Right renal cortex interstitium (tissue), 3 donors: Measurements from ENCODE around the gene NFYA. TPM values are rescaled to one million over a fixed set of nuclear protein-coding genes. Genes with fewer than 3 reads are reported as not detected.
"Not testable (repeated sequence)": the region's sequence is repeated elsewhere in the genome, so short reads cannot be mapped to it uniquely, and the experiment has no call there.

Experiments used
- DNase-seq, 3 donors: peaks; one replicate each; pipeline ENCODE4 v3.0.0-alpha.2; 2013; ENCODE audit warnings: low read depth in 3 of 3, low spot score in 2 of 3
- polyA plus RNA-seq, 3 donors: library from polyadenylated mRNA; unstranded; fragments of 120-200 nt; gene quantifications; one replicate each; pipeline ENCODE4 v1.2.1, GENCODE V29; 2013; ENCODE audit not compliant: insufficient read length in 3 of 3

Gene NFYA
- polyA plus RNA-seq, 3 donors, result 52.5 to 55.6 (median 53.6) TPM

DNA sequence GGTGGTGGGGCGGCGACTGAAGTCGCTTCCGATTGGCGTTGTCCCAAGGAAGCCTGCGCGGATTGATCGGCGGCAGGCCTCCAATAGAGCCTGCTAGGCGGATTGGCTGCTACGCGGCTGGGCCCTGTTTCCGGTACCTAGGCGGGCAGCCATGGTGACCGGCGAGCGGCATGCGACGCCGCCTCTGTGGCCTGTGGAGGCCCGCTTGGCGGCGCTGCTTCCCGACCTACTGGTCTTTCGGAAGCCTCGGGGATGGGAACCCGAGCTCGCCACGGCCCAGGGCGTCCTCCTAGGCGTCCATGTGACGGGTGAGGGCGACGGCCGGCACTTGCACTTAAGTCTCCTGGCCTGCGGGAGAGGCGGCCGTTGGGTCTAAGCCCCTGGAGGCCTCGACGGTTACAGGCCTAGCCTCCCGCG, 28.1 kb downstream of the NFYA start:
- DNase-seq, result no peak

- no peak for DNase-seq
Observed at GRCh38 chr6:41103847-41104246, 31.1 kb downstream of the NFYA start.

DNA sequence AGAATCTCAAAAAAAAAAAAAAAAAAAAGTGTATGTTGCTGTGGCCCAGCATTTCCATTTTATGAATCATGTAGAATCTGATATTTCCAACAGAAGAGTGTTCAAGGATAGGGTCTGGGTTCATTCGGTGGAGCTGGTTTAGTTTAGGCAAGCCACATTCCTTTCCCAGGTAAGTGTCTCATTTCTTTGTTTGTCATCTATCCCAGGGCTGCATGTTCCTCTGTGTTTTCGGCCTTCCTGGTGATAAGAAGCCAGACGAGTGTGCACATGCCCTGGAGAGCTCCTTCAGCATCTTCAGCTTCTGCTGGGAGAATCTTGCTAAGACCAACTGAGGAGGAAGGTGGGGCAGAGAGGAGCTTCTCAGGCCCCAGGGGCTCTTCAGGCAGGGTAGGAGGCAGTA, 38.2 kb downstream of the NFYA start:
- no peak for DNase-seq

- DNase-seq, result not testable (repeated sequence)
Observed at GRCh38 chr6:41115027-41115426, 42.3 kb downstream of the NFYA start.

DNA sequence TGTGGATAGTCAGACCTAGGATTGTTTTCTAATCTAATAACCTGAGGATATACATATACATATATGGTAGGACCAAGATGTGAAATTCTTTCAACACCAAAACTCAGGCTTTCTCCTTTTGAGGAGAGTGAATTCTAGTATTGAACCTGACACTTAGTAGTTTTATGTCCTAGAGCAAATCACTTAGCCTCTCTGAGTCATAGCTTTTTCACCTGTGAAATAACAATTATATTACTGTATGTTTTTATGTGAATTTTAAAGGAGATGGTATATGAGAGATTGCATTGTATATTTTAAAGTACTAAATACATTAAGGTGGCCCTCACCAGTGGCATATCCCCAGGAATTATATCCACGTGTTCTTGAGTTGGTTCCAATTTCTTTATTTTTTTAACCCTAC, 46.7 kb downstream of the NFYA start:
- no peak for DNase-seq

DNA sequence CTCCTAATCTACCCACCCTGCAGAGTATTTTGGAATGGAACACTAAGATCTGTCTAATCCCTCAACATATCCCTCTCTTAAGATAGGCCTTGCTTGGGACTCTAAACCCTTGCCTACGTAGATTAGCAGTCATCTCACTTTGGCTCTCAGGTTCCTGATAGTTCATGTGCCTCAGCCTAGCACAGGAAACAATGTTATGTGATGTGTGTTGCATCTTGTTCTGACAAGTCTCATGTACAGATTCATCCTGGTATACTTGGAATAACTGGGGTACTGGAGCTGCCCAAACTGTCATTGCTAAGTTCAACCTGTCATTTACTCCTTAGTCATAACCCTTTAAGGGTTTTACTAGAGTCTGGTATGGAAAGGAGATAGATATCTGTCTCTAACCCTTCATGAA, 47.3 kb downstream of the NFYA start:
- DNase-seq, result no peak

DNA sequence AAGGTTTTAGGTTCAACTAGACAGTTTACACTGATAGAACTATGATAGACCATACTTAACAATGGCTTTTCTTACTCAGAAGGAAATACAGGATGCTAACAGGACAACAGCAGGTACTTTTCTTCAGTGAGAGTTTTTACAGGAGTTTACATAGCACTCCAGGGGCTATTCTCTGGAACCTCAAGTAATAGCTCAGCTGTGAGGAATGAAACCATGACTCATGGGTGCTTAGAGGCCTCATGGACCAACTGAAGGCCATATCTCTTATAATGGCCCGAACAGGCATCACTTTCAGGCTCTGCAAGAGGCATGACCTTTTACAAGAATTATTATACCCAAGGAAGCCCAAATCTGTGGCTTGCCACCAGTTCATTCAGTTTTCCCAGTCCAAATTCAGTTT, 49.6 kb downstream of the NFYA start:
- no peak for DNase-seq

- no peak for DNase-seq
Observed at GRCh38 chr6:41122918-41123317, 50.1 kb downstream of the NFYA start.

GRCh38 chr6:41125282-41125681, 52.5 kb downstream of the NFYA start:
- DNase-seq, result no peak

- no peak for DNase-seq
Observed at GRCh38 chr6:41132254-41132653, 59.5 kb downstream of the NFYA start.

- no peak for DNase-seq
Observed at GRCh38 chr6:41135062-41135832, 62.5 kb downstream of the NFYA start.

DNA sequence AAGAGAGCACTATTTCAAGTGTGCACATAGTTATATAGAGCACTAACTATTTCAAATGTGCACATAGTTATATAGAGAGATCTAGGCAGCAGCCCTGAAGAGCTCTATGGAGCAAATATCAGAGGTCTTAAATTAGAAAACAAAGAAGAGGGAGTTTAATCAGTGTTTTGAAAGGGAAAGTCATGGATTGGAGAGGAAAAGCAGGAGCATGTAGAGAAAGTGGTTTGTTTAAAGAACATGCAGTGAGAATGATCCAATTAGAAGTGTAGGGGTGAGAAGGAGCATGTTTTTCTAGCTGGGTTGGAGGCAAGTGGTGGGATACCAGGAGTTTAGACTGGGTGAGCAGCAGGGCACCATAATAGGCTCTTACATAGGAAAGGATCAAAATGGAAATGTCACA, 64.1 kb downstream of the NFYA start:
- DNase-seq, result no peak

- DNase-seq, result no peak
Observed at GRCh38 chr6:41147917-41148316, 75.1 kb downstream of the NFYA start.

Other genes with a start within 250 kb of the NFYA start
- 1 to 10 TPM; 5.2 to 6.0 (median 5.2) TPM for gene UNC5CL, start 33.8 kb upstream of the NFYA start, polyA plus RNA-seq
- under 1 TPM; 0.35 to 0.87 (median 0.44) TPM for gene TSPO2, start 30.5 kb upstream of the NFYA start, polyA plus RNA-seq
- under 1 TPM; 0.23 to 0.60 (median 0.46) TPM for gene APOBEC2, start 19.8 kb upstream of the NFYA start, polyA plus RNA-seq
- 10 to 100 TPM; 64.6 to 73.3 (median 70.2) TPM for gene OARD1, start 618 bp upstream of the NFYA start, polyA plus RNA-seq
- 1 to 10 TPM in 1 of 3 donors, under 1 TPM in 2; 0.40 to 1.5 (median 0.72) TPM for gene TREML1, start 81.4 kb downstream of the NFYA start, polyA plus RNA-seq
- gene TREM2, start 90.1 kb downstream of the NFYA start, polyA plus RNA-seq, result under 1 TPM; 0.29 to 0.59 (median 0.31) TPM
- gene TREML2, start 128.2 kb downstream of the NFYA start, polyA plus RNA-seq, result under 1 TPM; 0.04 to 0.16 (median 0.10) TPM
- not detected for gene TREML4, start 155.4 kb downstream of the NFYA start, polyA plus RNA-seq
- under 1 TPM in 1 of 3 donors, not detected in 2; 0.14 TPM for gene TREM1, start 213.7 kb downstream of the NFYA start, polyA plus RNA-seq